Gastrocnemius medialis (tissue), 4 donors: ENCODE data around the gene KIFBP.

Experiments used
- POLR2A ChIP-seq, 2 donors: fragments of 450-650 bp; IDR thresholded peaks; one replicate each; pipeline ENCODE4 v1.6.1; 2017; ENCODE audit warnings: antibody characterized with exemption in 2 of 2, mild to moderate bottlenecking in 2 of 2, moderate library complexity in 2 of 2
- TF ChIP-seq, protein P1 (sequence below), 5 experiments: fragments of 450-650 bp in 3 of 5; fragments of 200-600 bp in 2 of 5; sonication (generic) in 2 of 5; IDR thresholded peaks in 4 of 5; conservative IDR thresholded peaks in 1 of 5; 1 replicate in 4 of 5; 2 replicates in 1 of 5; pipeline ENCODE4 v1.5.1; 2016 to 2019; ENCODE audit warnings: antibody characterized with exemption in 5 of 5, mild to moderate bottlenecking in 3 of 5, moderate library complexity in 3 of 5

GRCh38 chr10:68938884-68939283 is 49.7 kb upstream of the KIFBP start:
- TF ChIP-seq, protein P1, sequence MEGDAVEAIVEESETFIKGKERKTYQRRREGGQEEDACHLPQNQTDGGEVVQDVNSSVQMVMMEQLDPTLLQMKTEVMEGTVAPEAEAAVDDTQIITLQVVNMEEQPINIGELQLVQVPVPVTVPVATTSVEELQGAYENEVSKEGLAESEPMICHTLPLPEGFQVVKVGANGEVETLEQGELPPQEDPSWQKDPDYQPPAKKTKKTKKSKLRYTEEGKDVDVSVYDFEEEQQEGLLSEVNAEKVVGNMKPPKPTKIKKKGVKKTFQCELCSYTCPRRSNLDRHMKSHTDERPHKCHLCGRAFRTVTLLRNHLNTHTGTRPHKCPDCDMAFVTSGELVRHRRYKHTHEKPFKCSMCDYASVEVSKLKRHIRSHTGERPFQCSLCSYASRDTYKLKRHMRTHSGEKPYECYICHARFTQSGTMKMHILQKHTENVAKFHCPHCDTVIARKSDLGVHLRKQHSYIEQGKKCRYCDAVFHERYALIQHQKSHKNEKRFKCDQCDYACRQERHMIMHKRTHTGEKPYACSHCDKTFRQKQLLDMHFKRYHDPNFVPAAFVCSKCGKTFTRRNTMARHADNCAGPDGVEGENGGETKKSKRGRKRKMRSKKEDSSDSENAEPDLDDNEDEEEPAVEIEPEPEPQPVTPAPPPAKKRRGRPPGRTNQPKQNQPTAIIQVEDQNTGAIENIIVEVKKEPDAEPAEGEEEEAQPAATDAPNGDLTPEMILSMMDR (IDR thresholded peaks at IDR 0.05 in 4 of 5, conservative IDR thresholded peaks at IDR 0.05 in 1 of 5), result no peak
- no peak for TF ChIP-seq POLR2A (IDR thresholded peaks at IDR 0.05)
